Nucleus accumbens (tissue), 56 donors: ENCODE results near the gene PTH1R.

Experiments
- DNase-seq, 56 donors: peaks; one replicate each; lab custom pipeline; 2025; lab: John Stamatoyannopoulos, UW

PTH1R gene

DNA sequence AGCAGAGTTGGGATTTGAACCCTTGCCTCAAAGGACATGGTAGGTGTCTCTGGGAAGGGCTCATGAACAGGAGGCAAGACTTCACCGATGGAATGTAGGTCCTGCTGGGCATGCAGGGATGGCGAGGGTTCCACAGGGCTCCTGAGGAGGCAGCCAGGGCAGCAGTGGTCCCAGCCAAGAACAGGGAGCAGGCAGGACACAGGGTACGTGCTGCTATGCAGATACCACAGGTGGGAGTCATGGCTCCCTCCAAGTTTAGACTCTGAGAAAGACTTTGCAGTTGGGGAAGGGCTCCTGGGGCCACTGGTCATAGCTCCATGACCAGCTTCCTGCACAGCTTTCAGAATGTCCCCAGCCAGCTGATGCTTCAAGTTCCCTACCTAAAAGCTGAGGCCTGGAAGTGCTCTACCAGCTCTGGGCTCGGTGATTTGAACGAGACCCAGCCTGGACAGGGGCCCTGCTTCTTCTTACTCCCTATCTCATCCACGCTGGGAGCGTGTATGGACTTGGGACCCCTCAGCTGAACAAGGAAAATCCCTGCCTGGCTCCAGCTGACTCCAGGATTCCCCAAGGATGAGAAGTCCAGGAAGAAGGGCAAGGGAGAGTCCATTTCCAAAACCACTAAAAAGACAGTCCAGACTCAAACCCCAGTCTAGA is 15.0 kb upstream of the PTH1R start:
- DNase-seq = no peak

DNA sequence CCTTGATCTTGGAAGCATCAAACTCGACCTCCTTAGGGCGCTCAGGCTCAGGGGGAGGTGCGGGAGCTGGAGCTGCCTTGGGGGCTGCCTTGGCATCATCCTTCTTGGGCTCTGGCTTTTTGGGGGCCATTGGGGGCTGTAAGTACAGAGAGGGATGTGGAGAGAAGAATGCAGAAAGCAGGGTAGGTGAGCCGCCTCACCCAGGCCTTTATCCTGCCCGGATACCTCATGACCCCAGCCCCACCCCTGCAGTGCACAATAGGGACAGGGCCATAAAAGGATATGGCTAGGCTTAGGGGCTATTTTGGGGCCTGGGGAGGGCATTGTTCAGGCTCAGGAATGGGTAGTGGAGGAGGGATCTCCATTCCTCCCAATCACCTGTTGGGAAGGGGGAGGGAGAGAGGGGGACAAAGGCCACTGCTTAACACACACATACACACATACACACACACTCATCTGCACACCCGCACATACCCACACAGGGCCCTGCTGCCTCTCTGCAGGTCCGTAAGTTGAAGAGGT is 14.2 kb upstream of the PTH1R start, which contains the start of gene MYL3:
TSS of gene MYL3 (minus strand) at position 184 of the 522 bp plus-strand sequence. CDS start at position 130, 54 bp downstream.
- no peak for DNase-seq

DNA sequence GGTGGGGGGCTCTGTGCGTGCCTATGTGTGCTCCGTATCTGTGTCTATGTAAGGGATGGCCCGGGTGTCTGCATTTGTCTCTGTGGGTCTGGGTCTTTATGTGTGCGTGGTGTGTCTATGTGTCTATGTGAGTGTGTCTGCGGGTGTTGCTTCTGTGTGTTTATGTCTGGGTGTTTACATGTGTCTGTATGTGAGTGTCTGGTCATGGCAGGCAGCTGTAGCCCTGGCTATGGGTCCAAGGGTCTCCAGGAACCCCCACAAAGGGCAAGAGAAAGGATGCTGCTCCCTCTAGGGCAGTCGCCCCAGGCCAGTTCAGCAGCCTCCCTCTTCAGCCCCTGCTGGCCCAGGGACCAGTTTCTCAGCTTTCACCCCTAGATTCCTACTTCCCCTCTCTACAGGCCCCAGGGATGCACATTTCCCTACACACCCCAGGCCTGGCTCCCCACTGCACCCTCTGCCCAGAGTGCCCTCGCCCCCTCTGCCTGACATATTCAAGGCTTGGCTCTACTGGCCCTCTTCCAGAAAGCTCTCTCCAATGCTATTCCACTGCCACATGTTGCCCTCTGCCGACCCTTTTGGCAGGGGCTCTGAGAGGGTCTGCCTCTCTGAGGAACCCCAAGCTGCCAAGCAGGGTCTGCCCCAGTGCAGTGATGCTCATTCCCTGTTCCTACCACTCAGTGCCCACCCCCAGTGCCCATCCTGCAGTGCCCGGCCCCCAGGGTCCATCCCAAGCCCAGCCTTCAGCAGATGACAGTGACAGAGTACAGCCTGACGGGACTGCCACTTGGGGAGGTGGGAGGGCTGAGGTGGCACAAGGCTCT is 13.2 kb upstream of the PTH1R start:
- no peak for DNase-seq

DNA sequence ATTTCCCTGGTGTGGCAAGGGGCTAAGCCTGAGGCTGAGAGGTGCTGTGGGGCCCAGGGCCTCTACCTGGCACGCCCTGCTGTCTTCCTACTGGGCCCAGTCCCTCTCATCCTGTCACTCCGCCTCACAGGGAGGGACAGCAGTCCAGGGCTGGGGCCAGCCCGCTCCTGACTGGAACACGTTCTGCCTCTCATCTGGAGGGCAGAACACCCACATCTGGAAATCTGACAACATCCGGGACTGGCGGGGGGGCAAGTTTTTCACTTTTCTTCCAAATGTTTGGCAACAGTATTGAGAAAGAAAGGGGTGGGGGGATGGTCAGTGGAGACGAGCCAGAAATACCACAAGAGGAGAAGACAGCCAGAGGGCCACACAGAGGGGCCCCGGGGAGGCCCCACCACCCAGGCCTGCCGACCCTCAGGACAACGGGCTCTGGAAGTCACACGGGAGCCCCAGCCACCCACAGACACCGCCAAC is 12.5 kb upstream of the PTH1R start:
- no peak for DNase-seq

DNA sequence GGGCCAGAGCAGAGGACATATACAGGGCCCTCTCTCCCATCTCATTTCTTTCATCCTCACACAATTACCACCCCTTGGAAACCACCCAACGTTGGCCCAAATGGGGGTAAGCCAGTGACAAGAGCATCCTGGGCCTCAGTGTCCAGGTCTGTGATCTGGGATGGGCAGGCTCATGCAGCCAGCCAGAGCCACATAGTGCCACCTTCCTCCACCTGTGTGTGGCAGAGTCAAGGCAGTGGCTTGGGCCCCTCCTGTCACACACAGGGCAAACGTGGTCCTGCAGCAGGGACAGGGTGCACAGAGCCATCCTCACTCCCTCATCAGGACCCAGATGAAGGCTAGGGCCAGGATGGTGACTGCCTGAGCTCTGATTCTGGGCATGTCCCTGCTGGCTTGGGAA is 12.0 kb upstream of the PTH1R start:
- no peak for DNase-seq

DNA sequence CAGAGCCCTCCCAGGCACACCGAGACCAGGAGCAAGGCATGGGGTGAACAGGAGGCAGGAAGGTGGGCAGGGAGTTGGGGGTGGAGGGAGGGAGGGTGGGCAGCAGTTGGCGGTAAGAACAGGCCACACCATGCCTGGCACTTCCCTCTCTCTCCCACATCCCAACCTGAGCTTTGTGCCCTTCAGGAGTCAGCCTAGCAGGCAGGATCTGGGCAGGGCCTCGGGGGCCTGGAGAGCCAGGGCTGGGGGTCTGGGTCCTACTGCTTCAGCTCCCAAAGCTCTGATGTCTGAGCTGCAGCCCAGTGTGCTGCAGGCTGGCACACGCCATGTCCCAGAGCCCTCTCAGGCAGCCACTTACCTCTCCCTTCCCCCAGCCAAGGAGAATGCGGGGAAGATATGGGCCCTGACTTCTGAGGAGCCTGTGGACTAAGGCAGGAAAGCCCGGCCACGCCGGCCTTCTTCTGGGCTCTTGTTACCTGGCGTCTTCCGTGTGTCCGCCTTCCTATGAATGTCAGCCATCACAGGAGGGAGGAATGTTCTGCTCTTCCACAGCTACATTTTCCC is 11.4 kb upstream of the PTH1R start:
- no peak for DNase-seq

DNA sequence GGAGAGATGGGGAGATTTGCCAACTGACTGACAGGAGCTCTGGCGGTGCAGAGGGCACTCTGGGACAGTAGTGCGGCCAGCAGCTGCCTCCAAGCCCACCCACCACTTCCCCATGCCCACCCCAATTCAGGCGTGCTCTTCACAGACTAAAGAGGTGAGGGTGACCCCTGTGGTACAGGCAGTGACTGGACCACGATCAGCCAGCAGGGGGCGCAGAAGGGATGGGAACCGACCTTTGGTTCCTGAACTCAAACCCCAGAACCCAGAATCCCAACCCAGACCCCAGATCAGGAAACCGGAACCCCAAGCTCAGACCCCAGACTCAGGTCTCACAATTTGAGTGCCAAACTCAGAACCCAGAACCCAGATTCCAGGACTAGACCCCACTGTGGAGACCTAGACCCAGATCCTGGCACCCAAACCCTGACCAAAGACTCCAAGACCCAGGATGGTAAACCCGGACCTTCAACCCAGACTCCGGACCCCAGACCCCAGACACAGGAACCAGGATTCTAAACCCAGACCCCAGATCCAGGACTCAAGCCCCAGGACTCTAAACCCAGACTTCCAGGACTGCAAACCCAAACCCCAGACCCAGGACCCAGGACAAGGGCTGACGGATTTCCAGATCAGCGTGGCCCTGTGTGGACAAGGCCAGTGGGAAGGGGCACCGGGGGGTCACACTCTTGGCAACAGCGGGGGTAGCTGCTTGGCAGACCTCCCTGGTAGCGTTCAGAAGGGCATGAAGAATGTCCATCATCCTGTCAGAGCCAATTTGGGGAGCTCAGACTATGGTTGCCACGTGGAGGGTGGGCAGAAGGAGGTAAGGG is 10.6 kb upstream of the PTH1R start:
- peak in 48 of 56 donors; percentile 10 to 85 (median 44) for DNase-seq

DNA sequence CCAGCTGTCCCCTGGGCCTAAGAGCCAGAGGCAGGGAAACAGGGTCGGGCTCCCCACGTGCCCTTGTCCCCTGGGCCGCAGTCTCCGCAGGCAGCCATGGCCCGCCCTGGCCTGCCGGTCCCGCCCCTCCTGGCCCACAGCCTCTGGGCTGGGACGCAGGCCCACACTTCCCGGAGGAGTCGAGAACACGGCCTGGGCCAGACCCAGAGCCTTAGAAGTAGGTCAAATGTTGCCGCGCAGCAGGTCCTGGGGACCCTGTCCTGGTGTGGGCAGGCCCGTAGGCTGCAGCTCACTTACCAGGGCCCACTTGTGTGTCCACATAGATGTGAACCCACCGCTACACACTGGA is 10.0 kb upstream of the PTH1R start:
- DNase-seq = peak in 45 of 56 donors; percentile 5 to 79 (median 35)

DNA sequence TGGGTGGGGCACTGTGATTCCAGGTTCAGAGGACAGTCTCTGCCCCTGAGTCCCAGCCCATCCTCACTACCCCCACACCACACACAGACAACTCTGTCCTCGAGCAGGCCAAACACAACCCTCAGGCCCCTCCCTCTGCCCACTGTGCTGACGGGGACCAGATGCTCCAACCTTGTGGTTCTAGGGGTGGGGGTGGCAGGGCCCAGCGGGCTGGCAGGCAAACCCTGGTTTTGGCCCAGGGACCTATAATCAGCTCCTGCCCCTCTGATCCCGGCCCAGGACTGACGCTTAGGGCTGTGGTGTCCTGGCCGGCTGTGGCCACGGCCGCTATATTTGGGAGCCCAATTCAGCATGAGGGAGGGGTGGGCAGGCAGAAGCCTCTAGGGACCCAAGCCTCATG is 9.2 kb upstream of the PTH1R start:
- DNase-seq = no peak

DNA sequence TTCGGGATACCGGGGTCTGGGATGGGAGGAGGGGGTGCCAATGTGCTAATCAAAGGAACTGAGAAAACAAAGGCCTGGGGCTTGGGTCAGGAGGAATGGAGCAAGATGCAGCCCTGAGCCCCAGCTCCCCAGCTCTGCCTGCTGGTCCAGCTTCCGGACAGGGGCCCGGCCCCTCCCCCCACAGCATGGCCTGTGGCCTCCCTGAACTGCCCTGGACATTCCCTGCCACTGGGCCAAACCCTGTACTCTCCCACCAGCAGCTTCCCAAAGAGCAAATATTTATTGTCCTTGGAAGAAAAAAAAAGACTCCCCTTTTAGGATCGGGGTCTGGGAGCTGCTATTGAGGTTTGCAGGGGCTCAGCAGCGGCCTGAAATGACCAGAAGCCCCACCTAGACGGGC is 8.6 kb upstream of the PTH1R start:
- DNase-seq = no peak

DNA sequence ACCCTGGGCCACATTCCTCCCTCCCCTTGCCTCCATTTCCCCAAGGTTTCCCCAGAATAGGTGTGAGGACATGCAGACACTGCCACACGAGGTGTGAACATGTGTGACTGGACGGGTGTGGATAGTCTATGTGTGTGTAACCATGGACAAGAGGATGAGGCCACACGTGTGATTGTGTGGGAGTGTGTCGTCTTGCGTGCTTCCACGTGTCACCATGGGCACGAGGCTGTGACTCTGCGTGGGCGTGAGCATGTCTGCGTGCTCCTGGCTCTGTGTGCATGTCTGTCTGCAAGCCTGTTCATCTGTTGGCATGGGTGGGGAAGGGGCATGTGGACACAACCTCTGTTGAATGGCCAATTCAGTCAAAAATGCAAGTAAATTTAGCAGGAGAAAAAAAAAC is 8.1 kb upstream of the PTH1R start:
- DNase-seq = no peak

DNA sequence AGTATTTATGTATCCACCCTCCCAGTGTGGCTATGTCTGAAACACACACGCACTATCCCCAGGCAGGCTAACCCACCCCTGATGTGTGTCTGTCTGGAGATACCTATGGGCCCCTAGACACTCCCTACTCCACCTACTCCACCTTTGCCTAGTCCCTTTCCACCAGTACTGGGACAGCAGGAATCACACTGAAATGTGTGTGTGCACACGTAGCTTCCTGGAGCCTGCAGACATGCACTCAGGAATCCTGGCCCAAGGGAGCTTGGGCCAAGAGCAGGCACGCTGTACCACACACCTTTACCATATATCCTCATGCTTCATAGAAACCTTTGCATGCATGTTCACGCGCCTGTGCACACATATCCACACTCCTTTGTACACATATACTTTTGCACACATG is 6.9 kb upstream of the PTH1R start:
- no peak for DNase-seq

DNA sequence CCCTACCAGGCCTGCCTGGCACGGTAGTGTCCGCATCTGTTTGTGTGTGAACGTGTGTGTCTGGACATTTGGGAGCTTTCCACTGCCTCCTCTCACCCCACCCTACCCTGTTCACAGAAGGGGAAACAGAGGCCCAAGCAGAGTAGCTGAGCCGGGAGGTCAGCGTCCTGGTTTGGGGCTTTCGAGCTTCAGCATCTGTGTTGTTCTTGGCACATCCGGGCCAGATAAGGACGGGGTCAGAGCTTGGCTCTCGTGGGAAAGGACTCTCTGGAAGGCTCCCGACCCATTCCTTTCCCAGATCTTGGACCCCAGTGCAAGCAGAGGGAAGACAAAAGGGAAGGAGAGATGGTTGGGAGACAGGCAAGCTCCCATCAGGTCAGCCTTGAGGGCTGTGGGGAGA is 6.3 kb upstream of the PTH1R start:
- DNase-seq = no peak

DNA sequence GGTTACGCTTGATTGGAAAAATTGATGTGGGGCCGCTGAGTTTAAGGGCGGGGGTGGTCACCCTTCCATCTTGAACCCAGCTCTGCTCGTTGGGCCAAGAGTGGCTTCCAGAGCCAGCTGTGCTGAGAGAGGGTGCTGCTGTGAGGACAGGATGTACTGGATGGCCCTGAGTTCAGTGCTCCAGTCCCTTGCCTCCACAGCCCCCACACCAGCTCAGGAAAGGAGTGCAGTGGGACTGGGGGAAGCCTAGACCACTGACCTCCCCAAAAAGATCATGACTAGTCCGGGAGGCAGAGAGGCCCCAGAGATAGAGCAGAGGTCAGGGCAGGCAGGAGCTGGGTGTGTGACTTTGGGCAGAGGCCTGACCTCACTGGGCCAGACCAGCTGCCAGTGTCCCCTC is 4.0 kb upstream of the PTH1R start:
- DNase-seq = no peak

DNA sequence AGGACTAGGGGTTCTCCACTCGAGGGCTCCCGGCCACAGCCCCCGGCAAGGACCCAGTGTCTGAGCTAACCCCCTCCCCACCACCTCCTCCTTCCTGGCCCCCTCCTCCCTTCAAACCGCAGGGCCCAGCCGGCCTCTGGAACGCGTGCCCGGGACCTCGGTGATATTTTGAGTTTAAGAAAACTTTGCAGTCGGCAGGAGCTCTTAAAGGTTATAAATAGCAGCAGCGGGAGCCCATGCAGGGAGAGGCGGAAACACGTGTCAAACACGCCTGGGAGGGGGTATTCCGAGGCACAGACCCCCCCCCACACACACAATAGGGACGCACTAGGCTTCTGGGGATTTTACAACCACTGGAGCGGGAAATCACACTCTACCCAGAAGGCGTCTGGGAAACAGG is 3.1 kb upstream of the PTH1R start:
- no peak for DNase-seq

DNA sequence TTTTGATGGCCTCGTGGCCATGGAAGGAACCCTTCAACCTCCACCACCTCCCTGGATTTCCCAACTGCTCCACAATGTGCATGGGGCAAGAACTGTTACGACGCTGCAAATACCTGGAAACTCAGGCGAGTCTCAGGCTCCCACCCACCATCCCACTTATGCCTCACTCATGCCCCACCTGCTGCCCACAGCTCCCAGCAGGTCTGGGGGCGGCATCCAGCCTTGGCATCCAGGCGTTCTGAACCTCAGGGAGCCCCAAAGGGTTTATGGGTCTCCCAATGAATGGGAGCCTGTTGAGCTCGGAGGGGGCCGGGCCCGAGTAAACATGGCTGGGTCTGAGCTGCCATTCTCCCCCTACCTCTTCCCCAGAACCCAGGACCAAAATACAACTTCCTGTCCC is 2.0 kb upstream of the PTH1R start:
- DNase-seq = no peak

DNA sequence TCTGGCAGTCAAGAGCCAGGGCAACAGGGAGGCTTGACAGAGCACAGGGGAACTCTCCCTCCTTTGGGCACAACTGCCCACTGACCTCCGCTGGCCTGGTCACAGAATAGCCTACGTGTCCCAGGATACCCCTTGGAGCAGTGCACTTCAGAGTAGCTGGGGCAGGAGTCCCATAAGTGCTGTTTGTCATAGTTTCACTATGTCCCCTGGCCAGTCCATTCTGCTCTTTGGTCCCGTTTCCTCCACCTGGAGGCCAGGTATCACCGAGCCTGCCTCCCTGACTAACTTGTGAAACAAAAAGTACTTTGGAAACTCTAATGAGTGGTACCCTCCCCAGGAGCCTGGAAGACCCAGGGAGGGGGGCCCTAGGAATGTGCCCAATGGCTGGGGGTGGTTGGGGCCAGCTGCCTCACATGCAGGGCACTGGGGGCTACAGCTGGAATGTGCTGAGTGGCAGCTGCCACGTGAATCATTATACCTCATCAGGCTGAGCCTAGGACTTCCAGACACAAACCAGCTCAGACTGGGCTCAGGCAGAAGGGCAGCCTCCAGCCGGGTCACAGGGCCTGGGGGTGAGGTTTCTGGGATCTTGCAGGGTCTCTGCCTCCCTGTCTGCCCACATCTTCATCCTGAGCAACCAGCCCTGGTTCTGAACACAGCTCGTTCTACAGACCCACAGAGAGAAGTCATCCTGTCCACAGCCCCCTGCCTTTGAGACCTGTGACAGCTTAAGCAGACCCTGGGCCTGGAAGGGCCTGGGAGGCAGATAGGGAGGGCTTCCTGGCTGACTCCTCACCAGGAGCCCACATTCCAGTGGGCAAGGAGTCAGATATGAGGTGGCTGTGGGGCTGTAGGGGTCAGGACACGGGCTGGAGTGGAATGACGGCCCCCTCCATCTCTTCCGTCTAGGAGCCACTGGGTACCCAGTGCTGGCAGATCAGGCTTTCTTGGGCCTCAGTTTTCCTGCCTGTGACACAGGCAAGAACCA is 914 bp upstream of the PTH1R start:
- DNase-seq = no peak

DNA sequence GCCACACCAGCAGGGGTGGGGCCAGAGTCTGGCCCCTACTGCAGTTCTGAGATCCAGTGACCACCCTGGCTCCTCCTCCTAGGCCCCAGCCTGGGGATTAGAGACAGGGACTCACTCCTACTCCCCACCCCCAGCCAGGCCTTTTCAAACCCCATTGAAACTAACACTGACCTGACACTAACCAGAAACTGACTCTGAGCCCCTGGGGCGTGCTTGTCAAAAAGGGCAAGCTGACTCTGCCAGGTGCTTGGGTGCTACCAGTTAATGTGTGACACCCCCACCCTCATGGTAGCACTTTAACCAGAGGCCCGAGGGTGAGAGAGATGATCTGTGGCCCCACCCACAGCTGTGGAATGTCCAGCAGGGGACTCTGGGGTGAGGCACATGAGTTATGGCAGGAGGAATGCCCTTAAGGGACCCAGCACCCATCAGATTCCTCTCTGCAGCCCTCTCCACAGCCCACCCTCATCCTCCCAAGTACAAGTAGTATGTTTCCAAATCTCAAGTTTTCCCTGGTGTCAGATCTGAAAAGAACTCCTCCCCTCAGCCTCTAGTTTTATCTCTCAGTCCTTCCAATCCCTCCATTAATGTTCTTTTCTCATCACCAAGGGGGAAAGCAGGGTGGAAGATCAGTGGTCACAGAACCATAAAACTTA is 1.4 kb downstream of the PTH1R start:
- no peak for DNase-seq
